ENCODE results near the gene UGT1A9. TPM values are rescaled to one million over a fixed set of nuclear protein-coding genes. Genes with fewer than 3 reads are reported as not detected.

Gene UGT1A9
- total and polyA plus RNA-seq, 10 of the 15 experiments (the other 5 are each of a cell fraction or from before 2014, with no cell fraction given) = 0.07 TPM; not detected in 9

- Histone ChIP-seq H3K79me2 (ENCODE audit: control insufficient read depth, insufficient read depth, low read length) (no peaks in the 10 kb centered on the region), H3K4me1 (ENCODE audit: control insufficient read depth, insufficient read depth, low read length) (no peaks in the 10 kb centered on the region), H3K36me3 (ENCODE audit: control insufficient read depth in 2 of 2, insufficient read depth in 2 of 2, low read length in 1 of 2) (no peaks in the 10 kb centered on the region), H3K27me3 (replicated peaks in 1 of 2; ENCODE audit: control insufficient read depth in 2 of 2, insufficient read depth in 2 of 2, low read length in 1 of 2) (no peaks in the 10 kb centered on the region; a peak in 3 of 4 replicates), H3K27ac (ENCODE audit: control insufficient read depth, insufficient read depth) (no peak overlapping the region), H3K4me2 (ENCODE audit: control insufficient read depth, insufficient read depth) (no peak overlapping the region), H4K20me1 (ENCODE audit: control insufficient read depth, insufficient read depth) (no peaks in the 10 kb centered on the region), H3K9me3 (replicated peaks; ENCODE audit: control insufficient read depth, insufficient read depth, low read length) (no peaks in the 10 kb centered on the region), H3K4me3 (no peak overlapping the region), H3K9ac (ENCODE audit: control insufficient read depth, insufficient read depth, low read length) (no peak overlapping the region), H2AFZ (ENCODE audit: control insufficient read depth, low read depth, low read length) (no peak overlapping the region)
- FAIRE-seq (no peak), DNase-seq (ENCODE audit: low read depth, low spot score) (no peak), ATAC-seq (no peak)
- SMC1A ChIA-PET (ENCODE audit: uncharacterized antibody, unreplicated experiment) = interaction anchor here (1.0 kb wide), 1 partner anchor 9 kb away, joined by 3 read pairs; no protein-coding TSS in a partner anchor
- POLR2A ChIA-PET = no interaction called here
- WGBS (ENCODE audit: insufficient coverage, insufficient replicate concordance, low lambda C conversion rate, missing lambda C conversion rate) = 34% methylated on average over 6 of the region's 6 CpGs
- in situ Hi-C loops (cut with MboI) (no loop called here), intact Hi-C loops (cut with micrococcal nuclease; ENCODE audit: unreplicated experiment) (no loop called here)
- CTCF ChIA-PET = no interaction called here
- TF ChIP-seq ZZZ3 (IDR thresholded peaks at IDR 0.05; ENCODE audit: control insufficient read depth, insufficient read length, low read depth) = no peak
- RAD21 ChIA-PET (ENCODE audit: unreplicated experiment) = no interaction called here
- no TSS peak for BruUV-seq (replicated peaks)
Observed at GRCh38 chr2:233820774-233821105, 149.0 kb downstream of the UGT1A9 start.

- in situ Hi-C loops (cut with MboI) (no loop called here), intact Hi-C loops (cut with micrococcal nuclease; ENCODE audit: unreplicated experiment) (no loop called here)
- Histone ChIP-seq H3K9me3 (replicated peaks; ENCODE audit: control insufficient read depth, insufficient read depth, low read length) (no peaks in the 10 kb centered on the region), H3K36me3 (ENCODE audit: control insufficient read depth in 2 of 2, insufficient read depth in 2 of 2, low read length in 1 of 2) (no peaks in the 10 kb centered on the region), H3K4me2 (ENCODE audit: control insufficient read depth, insufficient read depth) (no peak overlapping the region), H3K27me3 (replicated peaks in 1 of 2; ENCODE audit: control insufficient read depth in 2 of 2, insufficient read depth in 2 of 2, low read length in 1 of 2) (no peaks in the 10 kb centered on the region; a peak in 3 of 4 replicates), H3K4me3 (no peak overlapping the region), H2AFZ (ENCODE audit: control insufficient read depth, low read depth, low read length) (no peak overlapping the region), H3K27ac (ENCODE audit: control insufficient read depth, insufficient read depth) (no peak overlapping the region), H4K20me1 (ENCODE audit: control insufficient read depth, insufficient read depth) (no peaks in the 10 kb centered on the region), H3K79me2 (ENCODE audit: control insufficient read depth, insufficient read depth, low read length) (no peaks in the 10 kb centered on the region), H3K9ac (ENCODE audit: control insufficient read depth, insufficient read depth, low read length) (no peak overlapping the region), H3K4me1 (ENCODE audit: control insufficient read depth, insufficient read depth, low read length) (no peaks in the 10 kb centered on the region)
- FAIRE-seq (no peak), DNase-seq (ENCODE audit: low read depth, low spot score) (no peak), ATAC-seq (no peak)
- SMC1A ChIA-PET (ENCODE audit: uncharacterized antibody, unreplicated experiment) = interaction anchor here (1.0 kb wide), 1 partner anchor 8 kb away, joined by 3 read pairs; no protein-coding TSS in a partner anchor
- RAD21 ChIA-PET (ENCODE audit: unreplicated experiment) = no interaction called here
- 14% methylated on average over 3 of the region's 3 CpGs for WGBS (ENCODE audit: insufficient coverage, insufficient replicate concordance, low lambda C conversion rate, missing lambda C conversion rate)
- no TSS peak for BruUV-seq (replicated peaks)
- POLR2A ChIA-PET = no interaction called here
- CTCF ChIA-PET = no interaction called here
- TF ChIP-seq ZBTB11 (CRISPR knock-in tag; IDR thresholded peaks at IDR 0.05) (no peak), RAD21 (IDR thresholded peaks at IDR 0.05; ENCODE audit: insufficient read depth, low read depth, low read length) (no peak), RAD51 (IDR thresholded peaks at IDR 0.05) (no peak), ZSCAN29 (IDR thresholded peaks at IDR 0.05) (no peak), NBN (IDR thresholded peaks at IDR 0.05) (no peak), ZNF592 (IDR thresholded peaks at IDR 0.05) (no peak), CHD2 (IDR thresholded peaks at IDR 0.05; ENCODE audit: borderline replicate concordance, low read depth, low read length) (no peak), ATF2 (IDR thresholded peaks at IDR 0.05; ENCODE audit: low read length) (no peak)
Observed at GRCh38 chr2:233821196-233821595, 149.5 kb downstream of the UGT1A9 start.
